ENCODE data around the gene CSK.

GRCh38 chr15:74748322-74748946, 33.4 kb upstream of the CSK start, which contains the start of gene CYP1A2:
- TF ChIP-seq CTCF (IDR thresholded peaks at IDR 0.05; ENCODE audit: low read depth, low read length, missing input control) (no peak), HNF4A (conservative IDR thresholded peaks at IDR 0.05) (peak; percentile 42 to 63), JUND (IDR thresholded peaks at IDR 0.05) (no peak), RAD21 (IDR thresholded peaks at IDR 0.05) (peak in 1 of 2 donors; percentile 16), MAX (IDR thresholded peaks at IDR 0.05) (peak; percentile 21), YY1 (IDR thresholded peaks at IDR 0.05) (peak; percentile 39)
